HepG2 (cell line): ENCODE measurements around the gene MAPRE3. TPM values are rescaled to one million over a fixed set of nuclear protein-coding genes. Genes with fewer than 3 reads are reported as not detected.

Experiments used
- ATAC-seq: fragments of 200-7000 bp; cut with Tn5 transposase; 3 replicates; pipeline ENCODE4 v1.9.1; 2020; ENCODE audit warnings: mild to moderate bottlenecking, moderate library complexity
- BruUV-seq: library from RNA; stranded (reverse); fragments of 400-500 nt; replicated peaks from 2 replicates; lab custom pipeline; 2021; lab: Mats Ljungman, UMichigan
- CTCF ChIA-PET: fragments of 300-600 bp; formaldehyde crosslinking; extraction: SDS; loops from one replicate; lab custom pipeline; 2021; ENCODE audit warnings: low total read pairs, inconsistent platforms, low intra/inter-chr PET ratio; lab: Yijun Ruan, JAX
- POLR2A ChIA-PET: fragments of 350-600 bp; sonication (Branson Sonifier 250); formaldehyde crosslinking; loops from one replicate; lab custom pipeline; 2020; ENCODE audit warnings: antibody characterized with exemption, inconsistent platforms; lab: Yijun Ruan, JAX
- DNase-seq: peaks from one replicate; pipeline ENCODE4 v3.0.0-alpha.2; 2015; ENCODE audit warnings: low spot score
- FAIRE-seq: peaks from 3 replicates; lab custom pipeline; 2011; peaks lifted over from hg19 to GRCh38; lab: Jason Lieb, UNC
- H2AFZ ChIP-seq: one replicate; pipeline ENCODE4 v1.6.1; 2011; ENCODE audit warnings: low read length, inconsistent platforms
- H3K27ac ChIP-seq: fragments of 300-600 bp; 3 replicates; pipeline ENCODE4 v1.8.0; 2011; ENCODE audit warnings: mixed run types, mild to moderate bottlenecking, mixed read lengths, low read length, inconsistent platforms; ENCODE audit not compliant: insufficient read depth; ENCODE audit errors: extremely low read length
- H3K27me3 ChIP-seq, 2 experiments: fragments of 200-600 bp in 1 of 2; 2 replicates in 1 of 2; 3 replicates in 1 of 2; pipeline versions ENCODE4 v1.6.0 to v1.8.0; 2011; ENCODE audit warnings: low read length in 2 of 2, mild to moderate bottlenecking in 2 of 2, moderate library complexity in 2 of 2, inconsistent platforms in 1 of 2; ENCODE audit not compliant: insufficient read depth in 2 of 2, control insufficient read depth in 1 of 2
- H3K36me3 ChIP-seq, 2 experiments: fragments of 200-600 bp in 1 of 2; replicated peaks in 1 of 2; 2 replicates in 1 of 2; 3 replicates in 1 of 2; pipeline versions ENCODE4 v1.5.1 to v1.8.0; 2011; ENCODE audit warnings: low read length in 2 of 2, inconsistent platforms in 1 of 2; ENCODE audit not compliant: insufficient read depth in 2 of 2, control insufficient read depth in 1 of 2
- H3K4me1 ChIP-seq: 2 replicates; pipeline ENCODE4 v1.5.1; 2012; ENCODE audit warnings: low read length, inconsistent platforms; ENCODE audit not compliant: insufficient read depth
- H3K4me2 ChIP-seq: 2 replicates; pipeline ENCODE4 v1.6.0; 2011; ENCODE audit warnings: low read depth, low read length, inconsistent platforms
- H3K4me3 ChIP-seq, 3 experiments: fragments of 200-600 bp in 1 of 3; sonication (generic), shearing (Covaris generic) in 1 of 3; replicated peaks in 1 of 3; 2 replicates each; pipeline ENCODE4 v1.5.1; 2011 to 2016; ENCODE audit warnings: low read length in 3 of 3, inconsistent platforms in 2 of 3, low read depth in 2 of 3, mild to moderate bottlenecking in 2 of 3, control low read depth in 1 of 3, mixed read lengths in 1 of 3; ENCODE audit not compliant: insufficient read depth in 1 of 3
- H3K79me2 ChIP-seq: one replicate; pipeline ENCODE4 v1.6.1; 2011; ENCODE audit warnings: low read length, inconsistent platforms; ENCODE audit not compliant: insufficient read depth
- H3K9ac ChIP-seq: 2 replicates; pipeline ENCODE4 v1.6.0; 2011; ENCODE audit warnings: mild to moderate bottlenecking, low read depth, low read length, inconsistent platforms; ENCODE audit not compliant: insufficient read depth
- H3K9me3 ChIP-seq: 2 replicates; pipeline ENCODE4 v1.5.1; 2012; ENCODE audit warnings: mild to moderate bottlenecking, low read length
- H4K20me1 ChIP-seq: 2 replicates; pipeline ENCODE4 v1.6.0; 2011; ENCODE audit warnings: inconsistent platforms, mild to moderate bottlenecking, low read length, moderate library complexity; ENCODE audit not compliant: insufficient read depth
- HNRNPK ChIP-seq: fragments of 200-400 bp; formaldehyde crosslinking; IDR thresholded peaks from 2 replicates; pipeline ENCODE4 v1.6.1; 2018; ENCODE audit warnings: low read length, low read depth, moderate library complexity, mild to moderate bottlenecking; ENCODE audit not compliant: poor library complexity, severe bottlenecking
- IRF2 ChIP-seq: IDR thresholded peaks from 2 replicates; pipeline ENCODE4 v1.6.1; 2018; ENCODE audit warnings: missing genetic modification reagents, missing compliant biosample characterization
- LBX2 ChIP-seq: sonication (generic); formaldehyde crosslinking; IDR thresholded peaks from 2 replicates; pipeline ENCODE4 v1.5.0; 2020; ENCODE audit warnings: missing genetic modification reagents, mild to moderate bottlenecking, borderline replicate concordance
- MTF2 ChIP-seq: sonication (generic); formaldehyde crosslinking; IDR thresholded peaks from 2 replicates; pipeline ENCODE4 v1.5.0; 2020; ENCODE audit warnings: missing genetic modification reagents, borderline replicate concordance
- NFYC ChIP-seq: IDR thresholded peaks from 2 replicates; pipeline ENCODE4 v1.6.1; 2016; ENCODE audit warnings: missing genetic modification reagents, missing compliant biosample characterization
- PCBP1 ChIP-seq: fragments of 200-400 bp; formaldehyde crosslinking; IDR thresholded peaks from 2 replicates; pipeline ENCODE4 v1.6.1; 2017; ENCODE audit warnings: mild to moderate bottlenecking, low read depth, low read length, borderline replicate concordance
- PCBP2 ChIP-seq: fragments of 200-400 bp; formaldehyde crosslinking; optimal IDR thresholded peaks from 2 replicates; pipeline ENCODE3; 2018; ENCODE audit warnings: low read length, low read depth; ENCODE audit not compliant: poor library complexity, severe bottlenecking
- SP4 ChIP-seq: sonication (generic); formaldehyde crosslinking; IDR thresholded peaks from 2 replicates; pipeline ENCODE4 v1.8.1; 2023; ENCODE audit warnings: mild to moderate bottlenecking, missing genetic modification reagents
- ZFX ChIP-seq: sonication (generic); formaldehyde crosslinking; IDR thresholded peaks from 2 replicates; pipeline ENCODE4 v1.4.0; 2020; ENCODE audit warnings: mild to moderate bottlenecking, low read depth, missing genetic modification reagents, moderate library complexity
- ZNF17 ChIP-seq: sonication (generic); formaldehyde crosslinking; IDR thresholded peaks from 2 replicates; pipeline ENCODE4 v1.5.0; 2020; ENCODE audit warnings: mild to moderate bottlenecking, missing genetic modification reagents
- ZNF282 ChIP-seq: fragments of 450-650 bp; IDR thresholded peaks from 2 replicates; pipeline ENCODE4 v1.6.1; 2018; ENCODE audit not compliant: partially characterized antibody
- ZNF546 ChIP-seq: sonication (generic); formaldehyde crosslinking; conservative IDR thresholded peaks from 2 replicates; pipeline ENCODE4 v1.8.1; 2023; ENCODE audit warnings: mild to moderate bottlenecking, missing genetic modification reagents
- ZNF563 ChIP-seq: sonication (generic); formaldehyde crosslinking; IDR thresholded peaks from 2 replicates; pipeline ENCODE4 v1.8.0; 2022; ENCODE audit warnings: mild to moderate bottlenecking, moderate library complexity, missing genetic modification reagents
- ZNF790 ChIP-seq: sonication (generic); formaldehyde crosslinking; IDR thresholded peaks from 2 replicates; pipeline ENCODE4 v1.8.0; 2022; ENCODE audit warnings: missing genetic modification reagents, mild to moderate bottlenecking, borderline replicate concordance
- WGBS: methylation state at CpG from one replicate; pipeline ENCODE4 v1.1.6; 2017; ENCODE audit warnings: low lambda C conversion rate; 5-methylcytosine and 5-hydroxymethylcytosine counted together
- in situ Hi-C: cut with HindIII; loops from 2 replicates; pipeline ENCODE4 v1.10.0; 2017; ENCODE audit warnings: low pct_unique_long_range_greater_than_20kb; ENCODE audit not compliant: extremely low pct_ligation_motif_present
- intact Hi-C: fragments of 100-400 bp; cut with micrococcal nuclease; formaldehyde crosslinking; loops from one replicate; pipeline ENCODE4 v1.10.0; 2022; ENCODE audit not compliant: unreplicated experiment
- polyA plus RNA-seq, 8 experiments: library from polyadenylated mRNA; depleted of rRNA in 3 of 8; stranded (reverse) in 7 of 8; unstranded in 1 of 8; fragments of >200 nt; fragmentation: Illumina TruSeq in 4 of 8; extraction: Trizol in 4 of 8; gene quantifications; 2 replicates each; pipeline versions ENCODE4 v1.2.1 to v1.2.3, GENCODE V29; 2011 to 2016; ENCODE audit warnings: low read depth in 4 of 8, missing spikeins in 1 of 8, mixed read lengths in 1 of 8; ENCODE audit not compliant: insufficient read depth in 1 of 8
- total RNA-seq, 5 experiments: library from RNA; depleted of rRNA; stranded (reverse); fragments of >200 nt; fragmentation: Illumina TruSeq; extraction: Trizol; gene quantifications; 2 replicates each; pipeline ENCODE4 v1.2.3, GENCODE V29; 2016; ENCODE audit warnings: low read depth in 1 of 5

The MAPRE3 gene
- total and polyA plus RNA-seq, 2 of the 13 experiments (the other 11 are each of a cell fraction or from before 2014, with no cell fraction given): 0.31 to 0.91 TPM

DNA sequence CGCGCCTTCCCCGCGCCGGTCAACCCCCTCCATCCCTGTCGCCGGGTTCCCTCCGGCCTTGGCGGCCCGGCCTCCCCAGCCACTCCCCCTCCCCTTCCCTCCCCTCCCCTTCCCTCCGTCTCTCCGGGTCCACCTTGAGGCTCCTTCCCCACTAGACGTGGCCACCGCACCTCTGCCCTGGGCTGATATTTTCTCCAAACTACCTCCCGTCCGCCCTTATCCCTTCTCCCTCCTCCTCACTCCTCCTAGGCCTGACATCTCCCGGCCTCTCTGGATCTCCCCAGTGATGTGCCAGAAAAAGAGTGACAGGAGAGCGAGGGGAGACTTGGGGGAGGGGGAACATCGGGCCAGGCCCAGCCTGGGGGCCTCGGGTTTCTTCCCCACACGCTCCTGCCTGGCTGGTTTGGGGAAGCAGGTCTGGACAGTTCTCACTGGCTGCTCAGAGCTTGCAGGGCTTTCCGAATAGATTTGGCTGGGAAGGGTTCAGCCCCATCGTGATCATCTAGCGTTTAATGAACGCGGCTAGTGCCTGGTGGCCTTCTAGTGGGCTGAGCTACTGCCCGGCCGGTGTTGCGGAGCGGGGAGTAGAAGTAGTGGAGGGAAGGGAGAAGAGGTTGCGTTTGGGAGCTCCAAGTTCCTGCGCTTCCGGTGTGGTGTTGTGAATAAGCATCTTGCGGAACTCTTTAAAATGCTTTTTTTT, 641 bp downstream of the MAPRE3 start:
- peaks cover 13% of the 10 kb centered on the region for H3K4me1 ChIP-seq
- peak overlapping the region; percentile 48 to 75 (median 61); a peak in 4 of 6 replicates for H3K4me3 ChIP-seq
- H4K20me1 ChIP-seq: no peaks in the 10 kb centered on the region
- peaks cover 0 to 56% of the 10 kb centered on the region in 2 experiments; a peak in 4 of 5 replicates for H3K27me3 ChIP-seq
- WGBS: 15% methylated on average over 34 of the region's 34 CpGs
- peak overlapping the region; percentile 95 for H3K4me2 ChIP-seq
- no peaks in the 10 kb centered on the region for H3K79me2 ChIP-seq
- TF ChIP-seq IRF2 (CRISPR knock-in tag): 0 out of 2 replicates have a peak, but pooled peaks have one; percentile 3
- TF ChIP-seq MTF2: 0 out of 2 replicates have a peak, but pooled peaks have one; percentile 9
- 0 out of 2 replicates have a peak, but pooled peaks have one; percentile 45 for TF ChIP-seq PCBP1
- no peak for TF ChIP-seq ZNF17 (CRISPR knock-in tag)
- TF ChIP-seq SP4 (CRISPR knock-in tag): no peak
- TF ChIP-seq ZNF282: no peak
- 0 out of 2 replicates have a peak, but pooled peaks have one; percentile 14 for TF ChIP-seq ZNF563 (CRISPR knock-in tag)
- no peak for TF ChIP-seq LBX2 (CRISPR knock-in tag)
- no peak for TF ChIP-seq ZNF546
- no peak for TF ChIP-seq ZNF790 (CRISPR knock-in tag)
- peak; percentile 56 for TF ChIP-seq PCBP2
- TF ChIP-seq HNRNPK: peak; percentile 93
- TF ChIP-seq ZFX (CRISPR knock-in tag): 0 out of 2 replicates have a peak, but pooled peaks have one; percentile 4
- no peak for TF ChIP-seq NFYC (CRISPR knock-in tag)
- POLR2A ChIA-PET: no interaction called here
- BruUV-seq: no TSS peak
- no peaks in the 10 kb centered on the region for H3K9me3 ChIP-seq
- no peaks in the 10 kb centered on the region for H3K36me3 ChIP-seq
- peak; percentile 37 for ATAC-seq
- intact Hi-C loops (no loop called here), in situ Hi-C loops (no loop called here)
- FAIRE-seq: no peak
- no peak overlapping the region for H3K9ac ChIP-seq
- DNase-seq: no peak
- H3K27ac ChIP-seq: no peak overlapping the region
- no peak overlapping the region for H2AFZ ChIP-seq
- CTCF ChIA-PET: no interaction called here
